Measurements from ENCODE around the gene CDK6. TPM values are rescaled to one million over a fixed set of nuclear protein-coding genes. Genes with fewer than 3 reads are reported as not detected.

CDK6 gene
- total RNA-seq, 3 donors from 2014 or later (not counting 1 experiment from before 2014, with no cell fraction given) = 41.1 to 46.3 (median 45.1) TPM

DNA sequence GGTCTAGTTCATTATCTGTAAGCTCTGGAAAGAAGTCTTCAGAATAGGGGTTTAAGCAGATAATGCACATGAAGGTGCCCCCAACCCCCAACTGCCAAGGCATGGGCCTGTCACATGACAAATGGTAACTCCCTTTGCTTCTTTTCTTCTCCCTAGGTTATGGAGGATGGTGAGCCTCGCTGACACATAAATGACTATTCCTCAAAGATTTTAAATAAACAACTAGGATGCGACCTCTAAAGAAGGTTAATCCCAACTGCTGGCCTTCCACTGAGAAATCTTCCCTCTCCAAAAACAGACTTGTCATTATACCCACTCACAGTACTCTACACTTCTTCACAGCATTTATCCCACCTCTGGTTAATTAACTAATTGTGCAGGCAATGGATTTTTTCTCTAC, 170.4 kb downstream of the CDK6 start:
- peaks cover 25% of the 10 kb centered on the region for H3K4me1 ChIP-seq (ENCODE audit: control insufficient read depth, insufficient read depth, low read length)
- H3K9me3 Mint-ChIP-seq = no peaks in the 10 kb centered on the region
- H3K9me3 ChIP-seq (ENCODE audit: control insufficient read depth, insufficient read depth, low read length) = no peaks in the 10 kb centered on the region
- no peaks in the 10 kb centered on the region for H3K27me3 Mint-ChIP-seq (ENCODE audit: low read depth in 2 of 2)
- no peaks in the 10 kb centered on the region for H3K27me3 ChIP-seq (ENCODE audit: control insufficient read depth, insufficient read depth, low read length)
- H3K27ac ChIP-seq (ENCODE audit: low read length) = peak overlapping the region; percentile 27
- intact Hi-C loops (cut with micrococcal nuclease) = no loop called here
- WGBS (ENCODE audit: insufficient coverage) = 50% methylated on average over 2 of the region's 2 CpGs
- no peak for ATAC-seq
- H3K4me1 Mint-ChIP-seq = peaks cover 21 to 28% of the 10 kb centered on the region in 2 donors
- TF ChIP-seq, protein P1, sequence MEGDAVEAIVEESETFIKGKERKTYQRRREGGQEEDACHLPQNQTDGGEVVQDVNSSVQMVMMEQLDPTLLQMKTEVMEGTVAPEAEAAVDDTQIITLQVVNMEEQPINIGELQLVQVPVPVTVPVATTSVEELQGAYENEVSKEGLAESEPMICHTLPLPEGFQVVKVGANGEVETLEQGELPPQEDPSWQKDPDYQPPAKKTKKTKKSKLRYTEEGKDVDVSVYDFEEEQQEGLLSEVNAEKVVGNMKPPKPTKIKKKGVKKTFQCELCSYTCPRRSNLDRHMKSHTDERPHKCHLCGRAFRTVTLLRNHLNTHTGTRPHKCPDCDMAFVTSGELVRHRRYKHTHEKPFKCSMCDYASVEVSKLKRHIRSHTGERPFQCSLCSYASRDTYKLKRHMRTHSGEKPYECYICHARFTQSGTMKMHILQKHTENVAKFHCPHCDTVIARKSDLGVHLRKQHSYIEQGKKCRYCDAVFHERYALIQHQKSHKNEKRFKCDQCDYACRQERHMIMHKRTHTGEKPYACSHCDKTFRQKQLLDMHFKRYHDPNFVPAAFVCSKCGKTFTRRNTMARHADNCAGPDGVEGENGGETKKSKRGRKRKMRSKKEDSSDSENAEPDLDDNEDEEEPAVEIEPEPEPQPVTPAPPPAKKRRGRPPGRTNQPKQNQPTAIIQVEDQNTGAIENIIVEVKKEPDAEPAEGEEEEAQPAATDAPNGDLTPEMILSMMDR (IDR thresholded peaks at IDR 0.05) = no peak
- no peak overlapping the region for H3K27ac Mint-ChIP-seq
- H3K4me3 ChIP-seq (ENCODE audit: low read length) = no peak overlapping the region
- peaks cover 11% of the 10 kb centered on the region for H3K36me3 Mint-ChIP-seq
- peaks cover 6% of the 10 kb centered on the region for H3K36me3 ChIP-seq (ENCODE audit: control insufficient read depth, insufficient read depth, low read length)
- H3K4me3 Mint-ChIP-seq = peak overlapping the region; percentile 49
- no peak for DNase-seq

DNA sequence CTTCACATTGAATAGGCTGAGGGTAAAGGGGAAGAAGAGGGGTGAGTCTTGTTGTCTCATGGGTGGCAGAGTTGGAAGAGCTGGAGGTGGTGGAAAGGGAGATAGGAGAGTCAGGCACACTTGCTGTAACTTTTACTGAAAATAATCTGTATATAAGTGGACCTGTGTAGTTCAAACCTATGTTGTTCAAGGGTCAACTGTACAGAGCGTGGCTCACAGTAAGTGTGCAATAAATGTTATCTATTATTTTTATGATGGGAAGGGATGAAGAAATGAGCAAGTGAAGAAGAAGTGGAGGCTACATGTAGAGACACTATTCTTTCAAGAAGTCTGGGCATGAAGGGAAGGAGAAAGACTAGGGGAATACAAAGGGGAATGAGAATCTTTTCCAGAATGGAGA, 174.7 kb downstream of the CDK6 start:
- ATAC-seq (no peak), DNase-seq (no peak)
- H3K36me3 Mint-ChIP-seq = no peaks in the 10 kb centered on the region
- intact Hi-C loops (cut with micrococcal nuclease) = no loop called here
- peaks cover 25% of the 10 kb centered on the region for H3K4me1 ChIP-seq (ENCODE audit: control insufficient read depth, insufficient read depth, low read length)
- H3K27ac Mint-ChIP-seq = no peak overlapping the region
- H3K9me3 Mint-ChIP-seq = no peaks in the 10 kb centered on the region
- H3K27ac ChIP-seq (ENCODE audit: low read length) = no peak overlapping the region
- no peak overlapping the region for H3K4me3 ChIP-seq (ENCODE audit: low read length)
- H3K9me3 ChIP-seq (ENCODE audit: control insufficient read depth, insufficient read depth, low read length) = no peaks in the 10 kb centered on the region
- peaks cover 19 to 21% of the 10 kb centered on the region in 2 donors for H3K4me1 Mint-ChIP-seq
- no peaks in the 10 kb centered on the region for H3K27me3 ChIP-seq (ENCODE audit: control insufficient read depth, insufficient read depth, low read length)
- no peaks in the 10 kb centered on the region for H3K27me3 Mint-ChIP-seq (ENCODE audit: low read depth in 2 of 2)
- H3K4me3 Mint-ChIP-seq = no peak overlapping the region
- 100% methylated on average over 1 of the region's 1 CpG for WGBS (ENCODE audit: insufficient coverage)
- TF ChIP-seq, protein P1 (IDR thresholded peaks at IDR 0.05) = no peak
- no peaks in the 10 kb centered on the region for H3K36me3 ChIP-seq (ENCODE audit: control insufficient read depth, insufficient read depth, low read length)

DNA sequence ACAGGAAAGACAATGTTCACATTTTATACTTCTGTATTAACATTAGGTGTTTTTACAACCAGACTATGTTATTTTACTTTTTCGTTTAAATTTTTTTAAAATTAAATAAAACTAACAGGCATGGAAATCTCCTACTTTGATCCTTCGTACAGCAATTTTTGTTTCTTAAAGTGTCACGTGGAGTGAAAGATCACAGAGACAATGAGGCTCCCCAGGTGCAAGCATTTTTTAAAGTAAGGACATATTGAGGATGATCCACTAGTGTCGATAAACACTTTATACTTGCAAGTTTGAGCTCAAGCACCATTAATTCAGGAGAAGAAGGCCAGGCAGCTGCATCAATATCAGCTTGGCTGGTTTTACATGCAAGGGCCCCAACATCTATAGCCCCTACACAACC, 177.7 kb downstream of the CDK6 start:
- H3K4me1 ChIP-seq (ENCODE audit: control insufficient read depth, insufficient read depth, low read length) = peaks cover 7% of the 10 kb centered on the region
- no peak overlapping the region for H3K27ac ChIP-seq (ENCODE audit: low read length)
- ATAC-seq (no peak), DNase-seq (no peak)
- intact Hi-C loops (cut with micrococcal nuclease) = no loop called here
- Mint-ChIP-seq H3K4me3 (no peak overlapping the region), H3K27ac (no peak overlapping the region), H3K36me3 (no peaks in the 10 kb centered on the region), H3K4me1 (peaks cover 17% of the 10 kb centered on the region in 2 donors), H3K27me3 (ENCODE audit: low read depth in 2 of 2) (no peaks in the 10 kb centered on the region), H3K9me3 (peaks cover 0 to 2% of the 10 kb centered on the region in 2 donors)
- WGBS (ENCODE audit: insufficient coverage) = 94% methylated on average over 4 of the region's 4 CpGs
- H3K27me3 ChIP-seq (ENCODE audit: control insufficient read depth, insufficient read depth, low read length) = no peaks in the 10 kb centered on the region
- TF ChIP-seq, protein P1 (IDR thresholded peaks at IDR 0.05) = no peak
- H3K36me3 ChIP-seq (ENCODE audit: control insufficient read depth, insufficient read depth, low read length) = no peaks in the 10 kb centered on the region
- H3K4me3 ChIP-seq (ENCODE audit: low read length) = no peak overlapping the region
- H3K9me3 ChIP-seq (ENCODE audit: control insufficient read depth, insufficient read depth, low read length) = no peaks in the 10 kb centered on the region

DNA sequence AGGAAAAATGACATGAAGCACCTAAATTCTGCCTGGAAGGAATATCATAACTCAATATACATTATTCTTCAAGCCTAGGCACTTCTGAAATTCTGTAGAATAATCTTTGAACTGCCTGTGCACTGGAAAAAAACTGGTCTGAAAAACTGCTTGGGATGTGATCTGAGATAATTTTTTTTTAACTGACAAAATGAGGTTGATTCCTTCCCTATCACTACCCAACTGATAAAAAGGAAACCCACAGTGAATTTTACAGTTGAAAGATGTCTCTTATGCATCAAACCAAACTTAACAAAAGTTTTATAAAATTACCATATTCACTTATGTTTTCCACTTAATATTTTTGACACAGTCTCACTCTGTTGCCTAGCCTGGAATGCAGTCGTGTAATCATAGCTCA, 179.0 kb downstream of the CDK6 start:
- H3K36me3 ChIP-seq (ENCODE audit: control insufficient read depth, insufficient read depth, low read length) = no peaks in the 10 kb centered on the region
- H3K4me3 ChIP-seq (ENCODE audit: low read length) = no peak overlapping the region
- no peak overlapping the region for H3K27ac ChIP-seq (ENCODE audit: low read length)
- DNase-seq (no peak), ATAC-seq (no peak)
- Mint-ChIP-seq H3K27ac (no peak overlapping the region), H3K4me3 (no peak overlapping the region), H3K36me3 (no peaks in the 10 kb centered on the region), H3K27me3 (ENCODE audit: low read depth in 2 of 2) (no peaks in the 10 kb centered on the region), H3K4me1 (peaks cover 17 to 19% of the 10 kb centered on the region in 2 donors), H3K9me3 (peaks cover 0 to 2% of the 10 kb centered on the region in 2 donors)
- H3K27me3 ChIP-seq (ENCODE audit: control insufficient read depth, insufficient read depth, low read length) = no peaks in the 10 kb centered on the region
- intact Hi-C loops (cut with micrococcal nuclease) = no loop called here
- TF ChIP-seq, protein P1 (IDR thresholded peaks at IDR 0.05) = no peak
- no peaks in the 10 kb centered on the region for H3K4me1 ChIP-seq (ENCODE audit: control insufficient read depth, insufficient read depth, low read length)
- 52% methylated on average over 1 of the region's 1 CpG for WGBS (ENCODE audit: insufficient coverage)
- no peaks in the 10 kb centered on the region for H3K9me3 ChIP-seq (ENCODE audit: control insufficient read depth, insufficient read depth, low read length)
